ENCODE results near the gene SIGMAR1.
"Not testable (repeated sequence)": the region's sequence is repeated elsewhere in the genome, so short reads cannot be mapped to it uniquely, and the experiment has no call there.

SIGMAR1 gene

GRCh38 chr9:34644766-34645314 lies 7.3 kb upstream of the SIGMAR1 start:
- Histone ChIP-seq H3K9me3 (no peaks in the 10 kb centered on the region), H3K27ac (no peak overlapping the region), H3K4me1 (peaks cover 0 to 25% (median 21%) of the 10 kb centered on the region in 4 donors), H3K36me3 (peaks cover 8 to 16% (median 15%) of the 10 kb centered on the region in 3 donors), H3K4me3 (no peak overlapping the region), H3K27me3 (no peaks in the 10 kb centered on the region)
- no peak for TF ChIP-seq CTCF (IDR thresholded peaks at IDR 0.05)
- no peak for DNase-seq
- intact Hi-C loops (cut with DNase I; ENCODE audit: low total_unique reads) = no loop called here

DNA sequence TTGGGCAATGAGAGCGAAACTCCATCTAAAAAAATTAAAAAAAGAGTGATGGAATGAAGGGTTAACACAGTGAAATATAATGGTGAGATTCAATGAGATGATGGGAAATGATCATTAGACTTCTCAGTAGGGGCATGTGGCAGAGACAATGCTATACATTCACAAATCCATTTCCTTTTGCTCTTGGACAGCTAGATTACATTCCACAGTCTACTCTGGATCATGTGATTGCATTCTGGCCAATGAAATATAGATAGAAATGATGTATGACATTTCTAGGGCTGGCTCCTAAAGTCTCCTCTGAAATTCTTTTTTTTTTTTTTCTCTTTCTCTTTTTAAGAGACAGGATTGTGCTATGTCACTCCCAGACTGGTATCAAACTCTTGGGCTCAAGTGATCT lies 5.1 kb upstream of the SIGMAR1 start:
- no peak overlapping the region for H3K27ac ChIP-seq
- DNase-seq = no peak
- intact Hi-C loops (cut with DNase I; ENCODE audit: low total_unique reads) = no loop called here

DNA sequence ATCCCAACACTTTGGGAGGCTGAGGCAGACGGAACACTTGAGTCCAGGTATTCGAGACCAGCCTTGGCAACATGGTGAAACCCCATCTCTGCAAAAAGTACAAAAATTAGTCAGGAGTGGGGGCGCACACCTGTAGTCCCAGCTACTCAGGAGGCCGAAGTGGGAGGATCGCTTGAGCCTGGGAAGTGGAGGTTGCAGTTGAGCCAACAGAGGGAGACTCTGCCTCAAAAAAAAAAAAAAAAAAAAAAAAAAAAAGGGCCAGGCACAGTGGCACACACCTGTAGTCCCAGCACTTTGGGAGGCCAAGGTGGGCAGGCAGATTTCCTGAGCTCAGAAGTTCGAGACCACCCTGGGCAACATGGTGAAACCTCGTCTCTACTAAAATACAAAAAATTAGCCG lies 1.7 kb upstream of the SIGMAR1 start:
- DNase-seq; H3K27me3 ChIP-seq; H3K36me3 ChIP-seq; H3K9me3 ChIP-seq; H3K4me3 ChIP-seq; H3K27ac ChIP-seq; intact Hi-C loops (cut with DNase I; ENCODE audit: low total_unique reads): not testable (repeated sequence)
- peaks cover 0 to 29% (median 23%) of the 10 kb centered on the region in 4 donors for H3K4me1 ChIP-seq

More for the DNA sequence above, 5.1 kb upstream of the SIGMAR1 start:
- no peak for TF ChIP-seq CTCF (IDR thresholded peaks at IDR 0.05)
- no peaks in the 10 kb centered on the region for H3K36me3 ChIP-seq
- peaks cover 0 to 24% (median 20%) of the 10 kb centered on the region in 4 donors for H3K4me1 ChIP-seq
- H3K9me3 ChIP-seq = no peaks in the 10 kb centered on the region
- H3K27me3 ChIP-seq = no peaks in the 10 kb centered on the region
- no peak overlapping the region for H3K4me3 ChIP-seq

DNA sequence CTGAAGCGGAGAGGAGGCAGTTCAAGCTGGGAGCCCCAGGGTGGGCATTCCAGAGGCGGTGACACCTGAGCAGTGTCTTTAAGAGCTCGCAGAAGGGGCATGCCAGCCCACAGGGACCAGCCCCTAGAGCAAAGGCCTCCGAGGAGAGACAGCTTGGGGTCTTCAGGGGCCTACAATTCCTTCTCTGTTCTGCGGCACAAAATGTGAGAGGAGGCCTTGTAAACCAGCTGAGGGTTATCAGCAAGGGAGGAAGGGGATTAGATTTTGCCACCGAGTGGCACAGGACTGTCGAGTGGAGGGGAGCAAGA lies 505 bp upstream of the SIGMAR1 start:
- Histone ChIP-seq H3K4me3 (peak overlapping the region; percentile 65 to 80), H3K4me1 (peaks cover 0 to 29% (median 23%) of the 10 kb centered on the region in 4 donors), H3K36me3 (peaks cover 0 to 7% (median 0%) of the 10 kb centered on the region in 3 donors), H3K27ac (peak overlapping the region; percentile 87 to 91), H3K27me3 (no peaks in the 10 kb centered on the region), H3K9me3 (no peaks in the 10 kb centered on the region)
- TF ChIP-seq CTCF (IDR thresholded peaks at IDR 0.05) = no peak
- intact Hi-C loops (cut with DNase I; ENCODE audit: low total_unique reads) = no loop called here
- DNase-seq = no peak

DNA sequence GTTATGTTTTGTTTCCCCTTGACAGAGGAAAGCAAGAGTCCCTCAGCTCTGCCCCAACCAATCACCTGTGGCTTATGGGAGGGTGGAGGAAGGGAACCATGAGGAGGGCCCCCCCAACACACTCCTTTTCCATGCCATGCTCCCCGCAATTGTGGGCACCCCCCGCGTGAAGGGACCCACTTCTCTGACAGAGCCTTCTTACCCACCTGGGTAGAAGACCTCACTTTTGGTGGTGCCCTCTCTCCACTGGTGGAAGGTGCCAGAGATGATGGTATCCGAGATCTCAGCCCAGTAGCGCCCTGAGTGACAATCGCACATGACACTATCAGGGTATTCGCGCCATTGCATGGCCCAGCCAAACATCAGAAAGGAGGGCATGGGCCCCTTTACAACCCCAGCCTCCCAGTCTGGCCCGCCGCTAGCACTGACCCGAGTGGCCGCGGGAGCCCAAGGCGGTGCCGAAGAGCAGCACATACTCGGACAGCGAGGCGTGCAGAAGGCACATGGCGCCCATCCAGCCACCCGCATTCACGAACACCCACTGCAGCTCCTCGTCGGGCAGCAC lies 714 bp downstream of the SIGMAR1 start:
- Histone ChIP-seq H3K9me3 (no peaks in the 10 kb centered on the region), H3K36me3 (peaks cover 0 to 7% (median 0%) of the 10 kb centered on the region in 3 donors), H3K4me3 (peak overlapping the region; percentile 65 to 80), H3K27me3 (no peaks in the 10 kb centered on the region), H3K4me1 (peaks cover 0 to 29% (median 23%) of the 10 kb centered on the region in 4 donors), H3K27ac (peak overlapping the region; percentile 87 to 91)
- intact Hi-C loops (cut with DNase I; ENCODE audit: low total_unique reads) = no loop called here
- no peak for DNase-seq
- no peak for TF ChIP-seq CTCF (IDR thresholded peaks at IDR 0.05)

DNA sequence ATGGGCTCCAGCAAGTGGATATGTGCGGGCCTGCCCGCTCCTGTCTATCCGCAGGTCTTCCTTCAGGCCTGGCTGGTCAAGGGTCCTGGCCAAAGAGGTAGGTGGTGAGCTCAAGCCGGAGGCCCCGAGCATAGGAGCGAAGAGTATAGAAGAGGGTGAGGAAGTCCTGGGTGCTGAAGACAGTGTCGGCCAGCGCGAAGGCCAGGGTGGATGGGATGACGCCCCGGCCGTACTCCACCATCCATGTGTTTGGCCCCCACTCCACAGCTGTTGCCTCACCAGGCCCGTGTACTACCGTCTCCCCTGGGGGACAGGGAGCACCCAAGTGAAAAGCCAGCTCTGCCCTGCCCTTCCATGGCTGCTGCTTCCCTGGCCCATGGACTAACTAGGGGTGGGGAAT lies 2.0 kb downstream of the SIGMAR1 start:
- no peak for DNase-seq
- Histone ChIP-seq H3K36me3 (peaks cover 0 to 7% (median 0%) of the 10 kb centered on the region in 3 donors), H3K9me3 (no peaks in the 10 kb centered on the region), H3K27me3 (peaks cover 0 to 5% of the 10 kb centered on the region in 2 donors), H3K4me3 (no peak overlapping the region), H3K4me1 (peaks cover 0 to 29% (median 23%) of the 10 kb centered on the region in 4 donors), H3K27ac (no peak overlapping the region)
- TF ChIP-seq CTCF (IDR thresholded peaks at IDR 0.05) = no peak
- intact Hi-C loops (cut with DNase I; ENCODE audit: low total_unique reads) = no loop called here

All from tibial artery (tissue), 4 donors.